Vagina (tissue), 2 donors: ENCODE results near the gene HLA-F.

ENCODE experiments used
- POLR2A ChIP-seq, 2 donors: fragments of 450-650 bp; IDR thresholded peaks; one replicate each; pipeline ENCODE4 v1.6.1; 2017; ENCODE audit warnings: antibody characterized with exemption in 2 of 2, mild to moderate bottlenecking in 2 of 2, moderate library complexity in 2 of 2
- POLR2AphosphoS5 ChIP-seq, 2 donors: sonication (generic); formaldehyde crosslinking; IDR thresholded peaks; one replicate each; pipeline ENCODE4 v1.9.0; 2017; ENCODE audit warnings: antibody characterized with exemption in 2 of 2, mild to moderate bottlenecking in 2 of 2, low read depth in 1 of 2; ENCODE audit not compliant: insufficient read depth in 1 of 2
- TF ChIP-seq, protein P1 (sequence below), 3 experiments: fragments of 450-650 bp in 2 of 3; fragments of 200-600 bp in 1 of 3; sonication (generic) in 1 of 3; IDR thresholded peaks; one replicate each; pipeline ENCODE4 v1.5.1; 2017 to 2019; ENCODE audit warnings: antibody characterized with exemption in 3 of 3, mild to moderate bottlenecking in 2 of 3, moderate library complexity in 2 of 3

DNA sequence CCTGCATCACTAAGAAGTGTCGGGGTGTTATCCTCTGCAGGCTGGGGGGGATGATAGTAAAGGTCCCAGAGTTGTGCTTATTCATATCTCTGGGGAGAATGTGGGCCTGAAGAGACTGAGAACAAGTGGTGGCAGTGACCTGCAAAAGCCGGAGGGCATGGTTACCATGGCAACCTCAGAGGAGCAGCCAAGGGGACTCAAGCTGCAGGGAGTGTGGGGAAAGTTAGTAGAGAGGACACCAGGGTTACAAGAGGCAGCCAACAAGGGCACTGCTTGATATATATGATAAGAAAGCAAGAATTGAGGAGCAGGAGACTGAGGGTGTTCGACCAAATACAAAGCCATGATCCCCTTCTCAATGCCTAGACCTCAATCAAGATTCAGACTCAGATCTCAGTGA is 46.1 kb downstream of the HLA-F start:
- TF ChIP-seq, protein P1, sequence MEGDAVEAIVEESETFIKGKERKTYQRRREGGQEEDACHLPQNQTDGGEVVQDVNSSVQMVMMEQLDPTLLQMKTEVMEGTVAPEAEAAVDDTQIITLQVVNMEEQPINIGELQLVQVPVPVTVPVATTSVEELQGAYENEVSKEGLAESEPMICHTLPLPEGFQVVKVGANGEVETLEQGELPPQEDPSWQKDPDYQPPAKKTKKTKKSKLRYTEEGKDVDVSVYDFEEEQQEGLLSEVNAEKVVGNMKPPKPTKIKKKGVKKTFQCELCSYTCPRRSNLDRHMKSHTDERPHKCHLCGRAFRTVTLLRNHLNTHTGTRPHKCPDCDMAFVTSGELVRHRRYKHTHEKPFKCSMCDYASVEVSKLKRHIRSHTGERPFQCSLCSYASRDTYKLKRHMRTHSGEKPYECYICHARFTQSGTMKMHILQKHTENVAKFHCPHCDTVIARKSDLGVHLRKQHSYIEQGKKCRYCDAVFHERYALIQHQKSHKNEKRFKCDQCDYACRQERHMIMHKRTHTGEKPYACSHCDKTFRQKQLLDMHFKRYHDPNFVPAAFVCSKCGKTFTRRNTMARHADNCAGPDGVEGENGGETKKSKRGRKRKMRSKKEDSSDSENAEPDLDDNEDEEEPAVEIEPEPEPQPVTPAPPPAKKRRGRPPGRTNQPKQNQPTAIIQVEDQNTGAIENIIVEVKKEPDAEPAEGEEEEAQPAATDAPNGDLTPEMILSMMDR (IDR thresholded peaks at IDR 0.05): no peak
- no peak for TF ChIP-seq POLR2A (IDR thresholded peaks at IDR 0.05)
- no peak for TF ChIP-seq POLR2AphosphoS5 (IDR thresholded peaks at IDR 0.05; ENCODE audit: insufficient read depth in 1 of 2, low read depth in 1 of 2)
